HepG2 (cell line): ENCODE results near the gene AUP1. TPM values are rescaled to one million over a fixed set of nuclear protein-coding genes. Genes with fewer than 3 reads are reported as not detected.

ENCODE experiments used
- EEA1 ChIP-seq: sonication (generic); formaldehyde crosslinking; IDR thresholded peaks from 2 replicates; pipeline ENCODE4 v1.5.1; 2020; ENCODE audit warnings: mild to moderate bottlenecking, missing genetic modification reagents, borderline replicate concordance
- GTF2F1 ChIP-seq: fragments of 150-350 bp; IDR thresholded peaks from 2 replicates; pipeline ENCODE4 v1.6.1; 2014; ENCODE audit warnings: low read length
- KLF16 ChIP-seq, 2 experiments: sonication (generic) in 1 of 2; formaldehyde crosslinking in 1 of 2; IDR thresholded peaks; 2 replicates each; pipeline versions ENCODE4 v1.6.1 to v1.8.0; 2016 to 2023; ENCODE audit warnings: missing genetic modification reagents in 2 of 2, missing compliant biosample characterization in 1 of 2
- REPIN1 ChIP-seq: sonication (generic); formaldehyde crosslinking; IDR thresholded peaks from 2 replicates; pipeline ENCODE4 v1.8.0; 2022; ENCODE audit warnings: missing genetic modification reagents, low read depth, mild to moderate bottlenecking, borderline replicate concordance
- SNAPC2 ChIP-seq: sonication (generic); formaldehyde crosslinking; IDR thresholded peaks from 2 replicates; pipeline ENCODE4 v1.8.1; 2022; ENCODE audit warnings: mild to moderate bottlenecking, missing genetic modification reagents
- SNAPC5 ChIP-seq: sonication (generic); formaldehyde crosslinking; IDR thresholded peaks from 2 replicates; pipeline ENCODE4 v1.8.1; 2023; ENCODE audit warnings: mild to moderate bottlenecking, missing genetic modification reagents, borderline replicate concordance
- STAG1 ChIP-seq: sonication (generic); formaldehyde crosslinking; IDR thresholded peaks from 2 replicates; pipeline ENCODE4 v1.4.0; 2020; ENCODE audit warnings: missing genetic modification reagents
- TCF7 ChIP-seq: sonication (generic); IDR thresholded peaks from 2 replicates; pipeline ENCODE4 v1.6.1; 2016; ENCODE audit warnings: antibody characterized with exemption, low read depth
- THAP11 ChIP-seq: IDR thresholded peaks from 2 replicates; pipeline ENCODE4 v1.6.1; 2016; ENCODE audit warnings: missing biosample characterization, missing genetic modification reagents
- THAP9 ChIP-seq: sonication (generic); formaldehyde crosslinking; IDR thresholded peaks from 2 replicates; pipeline ENCODE4; 2020; ENCODE audit warnings: missing genetic modification reagents, mild to moderate bottlenecking, borderline replicate concordance
- U2AF1 ChIP-seq: fragments of 200-400 bp; formaldehyde crosslinking; optimal IDR thresholded peaks from 2 replicates; pipeline ENCODE3; 2017; ENCODE audit warnings: mild to moderate bottlenecking, low read depth, low read length
- ZBTB2 ChIP-seq: sonication (generic); formaldehyde crosslinking; IDR thresholded peaks from 2 replicates; pipeline ENCODE4 v1.8.0; 2022; ENCODE audit warnings: low read depth, missing genetic modification reagents
- ZBTB21 ChIP-seq: sonication (generic); formaldehyde crosslinking; IDR thresholded peaks from 2 replicates; pipeline ENCODE4 v1.4.0; 2020; ENCODE audit warnings: missing genetic modification reagents
- ZIK1 ChIP-seq: sonication (generic); formaldehyde crosslinking; IDR thresholded peaks from 2 replicates; pipeline ENCODE4 v1.5.0; 2020; ENCODE audit warnings: mild to moderate bottlenecking, low read depth, missing genetic modification reagents, borderline replicate concordance
- ZNF30 ChIP-seq: sonication (generic); formaldehyde crosslinking; IDR thresholded peaks from 2 replicates; pipeline ENCODE4 v1.5.0; 2020; ENCODE audit warnings: mild to moderate bottlenecking, missing genetic modification reagents
- ZNF431 ChIP-seq: sonication (generic); formaldehyde crosslinking; IDR thresholded peaks from 2 replicates; pipeline ENCODE4 v1.9.0; 2022; ENCODE audit warnings: missing genetic modification reagents, low read depth, mild to moderate bottlenecking, borderline replicate concordance
- ZNF607 ChIP-seq: sonication (generic); formaldehyde crosslinking; IDR thresholded peaks from 2 replicates; pipeline ENCODE4 v1.5.1; 2020; ENCODE audit warnings: missing genetic modification reagents, mild to moderate bottlenecking, borderline replicate concordance
- ZNF660 ChIP-seq: sonication (generic); formaldehyde crosslinking; IDR thresholded peaks from 2 replicates; pipeline ENCODE4 v1.5.1; 2020; ENCODE audit warnings: mild to moderate bottlenecking, low read depth, missing genetic modification reagents, borderline replicate concordance
- ZNF790 ChIP-seq: sonication (generic); formaldehyde crosslinking; IDR thresholded peaks from 2 replicates; pipeline ENCODE4 v1.8.0; 2022; ENCODE audit warnings: missing genetic modification reagents, mild to moderate bottlenecking, borderline replicate concordance
- polyA plus RNA-seq, 8 experiments: library from polyadenylated mRNA; depleted of rRNA in 3 of 8; stranded (reverse) in 7 of 8; unstranded in 1 of 8; fragments of >200 nt; fragmentation: Illumina TruSeq in 4 of 8; extraction: Trizol in 4 of 8; gene quantifications; 2 replicates each; pipeline versions ENCODE4 v1.2.1 to v1.2.3, GENCODE V29; 2011 to 2016; ENCODE audit warnings: low read depth in 4 of 8, missing spikeins in 1 of 8, mixed read lengths in 1 of 8; ENCODE audit not compliant: insufficient read depth in 1 of 8
- total RNA-seq, 5 experiments: library from RNA; depleted of rRNA; stranded (reverse); fragments of >200 nt; fragmentation: Illumina TruSeq; extraction: Trizol; gene quantifications; 2 replicates each; pipeline ENCODE4 v1.2.3, GENCODE V29; 2016; ENCODE audit warnings: low read depth in 1 of 5
- TF ChIP-seq, protein P1 (sequence below): sonication (generic); formaldehyde crosslinking; IDR thresholded peaks from 2 replicates; pipeline ENCODE4 v1.5.0; 2020; ENCODE audit warnings: missing genetic modification reagents
- TF ChIP-seq, protein P2 (sequence below): IDR thresholded peaks from 2 replicates; pipeline ENCODE4 v1.6.1; 2016; ENCODE audit warnings: mild to moderate bottlenecking, missing biosample characterization, missing genetic modification reagents

AUP1 gene
- total and polyA plus RNA-seq, 2 of the 13 experiments (the other 11 are each of a cell fraction or from before 2014, with no cell fraction given), result 174 to 267 TPM

DNA sequence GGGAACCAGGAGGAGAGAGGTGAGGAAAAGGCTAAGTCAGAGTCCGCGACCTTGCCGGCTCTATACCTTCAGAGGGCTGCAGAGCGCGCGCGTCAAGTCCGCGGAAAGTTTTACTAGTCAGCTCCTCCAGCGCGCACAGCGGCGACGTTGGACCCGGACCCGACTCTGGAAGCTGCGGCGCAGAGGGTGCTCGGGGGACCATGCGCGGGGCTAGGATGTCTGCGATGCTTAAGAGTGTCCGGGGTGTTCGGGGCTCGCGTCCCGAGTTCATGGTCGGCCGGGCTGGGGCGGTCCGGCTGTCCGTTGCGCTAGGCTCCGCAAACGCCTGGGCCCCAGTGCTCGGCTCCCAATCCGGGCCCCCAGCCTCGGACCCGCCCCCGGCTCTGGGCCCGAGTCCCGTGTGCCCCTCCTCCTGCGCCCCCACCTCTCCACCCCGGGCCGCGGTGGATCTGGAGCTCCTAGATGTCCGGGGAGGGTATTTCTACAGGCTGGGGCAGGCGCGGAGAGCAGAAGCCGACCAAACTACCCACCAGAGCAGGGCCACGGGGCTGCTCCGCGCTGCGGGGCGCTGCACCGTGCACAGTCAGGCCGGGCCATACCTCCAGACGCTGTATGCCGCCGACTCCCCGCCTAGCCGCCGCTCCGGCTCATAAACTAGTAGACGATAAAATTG is 30.1 kb downstream of the AUP1 start, which contains the start of gene LBX2 (continued):
- TF ChIP-seq THAP9 (CRISPR knock-in tag), result no peak
- TF ChIP-seq ZNF790 (CRISPR knock-in tag), result no peak
- TF ChIP-seq STAG1, result no peak
- TF ChIP-seq EEA1 (CRISPR knock-in tag), result no peak
- no peak for TF ChIP-seq SNAPC2 (CRISPR knock-in tag)
- no peak for TF ChIP-seq GTF2F1
- TF ChIP-seq REPIN1 (CRISPR knock-in tag), result no peak
- no peak for TF ChIP-seq ZIK1 (CRISPR knock-in tag)
- TF ChIP-seq, protein P1, sequence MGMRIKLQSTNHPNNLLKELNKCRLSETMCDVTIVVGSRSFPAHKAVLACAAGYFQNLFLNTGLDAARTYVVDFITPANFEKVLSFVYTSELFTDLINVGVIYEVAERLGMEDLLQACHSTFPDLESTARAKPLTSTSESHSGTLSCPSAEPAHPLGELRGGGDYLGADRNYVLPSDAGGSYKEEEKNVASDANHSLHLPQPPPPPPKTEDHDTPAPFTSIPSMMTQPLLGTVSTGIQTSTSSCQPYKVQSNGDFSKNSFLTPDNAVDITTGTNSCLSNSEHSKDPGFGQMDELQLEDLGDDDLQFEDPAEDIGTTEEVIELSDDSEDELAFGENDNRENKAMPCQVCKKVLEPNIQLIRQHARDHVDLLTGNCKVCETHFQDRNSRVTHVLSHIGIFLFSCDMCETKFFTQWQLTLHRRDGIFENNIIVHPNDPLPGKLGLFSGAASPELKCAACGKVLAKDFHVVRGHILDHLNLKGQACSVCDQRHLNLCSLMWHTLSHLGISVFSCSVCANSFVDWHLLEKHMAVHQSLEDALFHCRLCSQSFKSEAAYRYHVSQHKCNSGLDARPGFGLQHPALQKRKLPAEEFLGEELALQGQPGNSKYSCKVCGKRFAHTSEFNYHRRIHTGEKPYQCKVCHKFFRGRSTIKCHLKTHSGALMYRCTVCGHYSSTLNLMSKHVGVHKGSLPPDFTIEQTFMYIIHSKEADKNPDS (CRISPR knock-in tag), result no peak
- 0 out of 2 replicates have a peak, but pooled peaks have one; percentile 8 for TF ChIP-seq ZNF30
- no peak for TF ChIP-seq ZBTB2 (CRISPR knock-in tag)
- TF ChIP-seq SNAPC5 (CRISPR knock-in tag), result no peak
- TF ChIP-seq TCF7, result no peak
- TF ChIP-seq, protein P2, sequence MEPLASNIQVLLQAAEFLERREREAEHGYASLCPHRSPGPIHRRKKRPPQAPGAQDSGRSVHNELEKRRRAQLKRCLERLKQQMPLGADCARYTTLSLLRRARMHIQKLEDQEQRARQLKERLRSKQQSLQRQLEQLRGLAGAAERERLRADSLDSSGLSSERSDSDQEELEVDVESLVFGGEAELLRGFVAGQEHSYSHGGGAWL, result no peak
- TF ChIP-seq THAP11 (CRISPR knock-in tag), result no peak
- no peak for TF ChIP-seq U2AF1
- TF ChIP-seq KLF16 (CRISPR knock-in tag; IDR thresholded peaks at IDR 0.05), result no peak
- no peak for TF ChIP-seq ZNF607 (CRISPR knock-in tag)
- no peak for TF ChIP-seq ZNF431 (CRISPR knock-in tag)
- no peak for TF ChIP-seq ZNF660 (CRISPR knock-in tag)
- TF ChIP-seq ZBTB21, result no peak
